ENCODE results near the gene NLRP6. TPM values are rescaled to one million over a fixed set of nuclear protein-coding genes. Genes with fewer than 3 reads are reported as not detected.

Gene NLRP6
- total RNA-seq, 2 experiments from 2014 or later: 14.4 to 14.7 TPM

DNA sequence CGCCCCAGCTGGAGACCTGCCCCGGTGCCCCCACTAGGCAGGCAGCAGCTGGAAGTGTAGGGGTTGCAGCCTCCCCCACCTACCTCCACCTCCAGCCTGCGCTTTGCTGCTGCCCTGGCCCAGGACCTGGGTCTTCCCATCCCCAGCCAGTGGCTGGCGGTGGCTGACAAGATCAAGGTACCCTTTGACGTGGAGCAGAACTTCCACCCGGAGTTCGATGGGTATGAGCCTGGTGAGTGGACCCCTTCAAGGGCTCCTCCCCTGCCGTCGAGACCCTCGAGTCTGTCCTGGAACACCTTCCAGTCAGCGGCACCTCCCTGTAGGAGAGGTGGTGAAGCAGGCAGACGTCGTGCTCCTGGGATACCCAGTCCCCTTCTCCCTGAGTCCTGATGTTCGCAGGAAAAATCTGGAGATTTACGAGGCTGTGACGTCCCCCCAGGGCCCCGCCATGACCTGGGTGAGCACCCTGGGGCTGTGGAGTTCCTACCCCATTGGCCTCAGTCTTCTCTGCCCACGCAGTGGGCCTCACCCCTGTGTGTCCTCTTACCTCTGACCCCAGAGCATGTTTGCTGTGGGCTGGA lies 15.2 kb downstream of the NLRP6 start:
- Histone ChIP-seq H3K36me3 (ENCODE audit: insufficient read depth, low read length) (peaks cover 13% of the 10 kb centered on the region), H3K9me3 (ENCODE audit: control insufficient read depth in 1 of 2, insufficient read depth in 1 of 2, low read length in 2 of 2) (no peaks in the 10 kb centered on the region), H3K4me1 (ENCODE audit: insufficient read depth, low read length) (peaks cover 33% of the 10 kb centered on the region), H3K27ac (ENCODE audit: low read depth in 1 of 2, low read length in 2 of 2) (no peak overlapping the region), H3K27me3 (ENCODE audit: control insufficient read depth in 1 of 2, insufficient read depth in 2 of 2, low read length in 2 of 2) (no peaks in the 10 kb centered on the region), H3K4me3 (ENCODE audit: low read length) (no peak overlapping the region)
- H3K9me3 Mint-ChIP-seq: no peaks in the 10 kb centered on the region
- no peaks in the 10 kb centered on the region for H3K27me3 Mint-ChIP-seq
- H3K4me1 Mint-ChIP-seq (ENCODE audit: low read depth): peaks cover 29% of the 10 kb centered on the region
- H3K4me3 Mint-ChIP-seq: no peak overlapping the region
- ATAC-seq (ENCODE audit: poor library complexity) (no peak), DNase-seq (no peak)
- intact Hi-C loops (cut with DNase I, micrococcal nuclease): no loop called here
- TF ChIP-seq, protein P1, sequence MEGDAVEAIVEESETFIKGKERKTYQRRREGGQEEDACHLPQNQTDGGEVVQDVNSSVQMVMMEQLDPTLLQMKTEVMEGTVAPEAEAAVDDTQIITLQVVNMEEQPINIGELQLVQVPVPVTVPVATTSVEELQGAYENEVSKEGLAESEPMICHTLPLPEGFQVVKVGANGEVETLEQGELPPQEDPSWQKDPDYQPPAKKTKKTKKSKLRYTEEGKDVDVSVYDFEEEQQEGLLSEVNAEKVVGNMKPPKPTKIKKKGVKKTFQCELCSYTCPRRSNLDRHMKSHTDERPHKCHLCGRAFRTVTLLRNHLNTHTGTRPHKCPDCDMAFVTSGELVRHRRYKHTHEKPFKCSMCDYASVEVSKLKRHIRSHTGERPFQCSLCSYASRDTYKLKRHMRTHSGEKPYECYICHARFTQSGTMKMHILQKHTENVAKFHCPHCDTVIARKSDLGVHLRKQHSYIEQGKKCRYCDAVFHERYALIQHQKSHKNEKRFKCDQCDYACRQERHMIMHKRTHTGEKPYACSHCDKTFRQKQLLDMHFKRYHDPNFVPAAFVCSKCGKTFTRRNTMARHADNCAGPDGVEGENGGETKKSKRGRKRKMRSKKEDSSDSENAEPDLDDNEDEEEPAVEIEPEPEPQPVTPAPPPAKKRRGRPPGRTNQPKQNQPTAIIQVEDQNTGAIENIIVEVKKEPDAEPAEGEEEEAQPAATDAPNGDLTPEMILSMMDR (IDR thresholded peaks at IDR 0.05): no peak
- peaks cover 23% of the 10 kb centered on the region for H3K36me3 Mint-ChIP-seq (ENCODE audit: low read depth)
- no peak overlapping the region for H3K27ac Mint-ChIP-seq
- ChIA-PET CTCF (interaction anchor here (1.8 to 3.2 kb wide), 2 partner anchors 42 to 43 kb away, joined by 7 to 17 read pairs; no protein-coding TSS in a partner anchor), POLR2A (interaction anchor here (1.2 kb wide), 1 partner anchor 26 kb away, joined by 5 read pairs; no protein-coding TSS in a partner anchor)

DNA sequence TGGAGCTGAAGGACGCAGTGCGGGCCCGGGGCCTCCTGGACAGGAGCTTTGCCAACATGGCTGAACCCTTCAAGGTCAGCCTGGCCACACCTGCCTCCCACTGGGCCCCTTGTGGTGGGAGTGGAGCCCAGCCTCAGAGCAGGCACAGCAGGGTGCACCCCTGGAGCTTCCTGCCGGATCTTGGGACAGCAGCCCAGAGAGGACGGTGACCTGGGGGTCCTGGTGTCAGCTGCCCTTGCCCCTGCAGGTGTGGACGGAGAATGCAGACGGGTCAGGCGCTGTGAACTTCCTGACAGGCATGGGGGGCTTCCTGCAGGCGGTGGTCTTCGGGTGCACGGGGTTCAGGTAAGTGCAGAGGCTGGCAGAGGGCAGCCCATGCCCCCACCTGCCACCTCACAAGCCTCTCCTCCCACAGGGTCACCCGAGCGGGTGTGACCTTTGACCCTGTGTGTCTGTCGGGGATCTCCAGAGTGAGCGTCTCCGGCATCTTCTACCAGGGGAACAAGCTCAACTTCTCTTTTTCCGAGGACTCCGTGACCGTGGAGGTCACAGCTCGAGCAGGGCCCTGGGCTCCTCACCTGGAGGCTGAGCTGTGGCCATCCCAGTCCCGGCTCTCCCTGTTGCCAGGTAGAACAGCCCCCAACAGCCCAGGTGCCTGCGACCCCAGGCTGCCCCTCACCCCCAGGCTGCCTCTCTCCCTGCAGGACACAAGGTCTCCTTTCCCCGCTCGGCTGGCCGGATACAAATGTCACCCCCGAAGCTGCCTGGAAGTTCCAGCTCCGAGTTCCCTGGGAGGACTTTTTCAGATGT lies 15.8 kb downstream of the NLRP6 start:
- Histone ChIP-seq H3K4me3 (ENCODE audit: low read length) (no peak overlapping the region), H3K27me3 (ENCODE audit: control insufficient read depth in 1 of 2, insufficient read depth in 2 of 2, low read length in 2 of 2) (no peaks in the 10 kb centered on the region), H3K4me1 (ENCODE audit: insufficient read depth, low read length) (peaks cover 38% of the 10 kb centered on the region), H3K27ac (ENCODE audit: low read depth in 1 of 2, low read length in 2 of 2) (no peak overlapping the region), H3K9me3 (ENCODE audit: control insufficient read depth in 1 of 2, insufficient read depth in 1 of 2, low read length in 2 of 2) (no peaks in the 10 kb centered on the region), H3K36me3 (ENCODE audit: insufficient read depth, low read length) (peaks cover 13% of the 10 kb centered on the region)
- POLR2A ChIA-PET: interaction anchor here (1.2 to 1.4 kb wide), 2 partner anchors 25 to 26 kb away, joined by 4 to 5 read pairs; no protein-coding TSS in a partner anchor
- no peak overlapping the region for H3K27ac Mint-ChIP-seq
- H3K9me3 Mint-ChIP-seq: no peaks in the 10 kb centered on the region
- intact Hi-C loops (cut with DNase I, micrococcal nuclease): no loop called here
- DNase-seq: no peak
- peaks cover 29% of the 10 kb centered on the region for H3K4me1 Mint-ChIP-seq (ENCODE audit: low read depth)
- H3K4me3 Mint-ChIP-seq: no peak overlapping the region
- H3K27me3 Mint-ChIP-seq: no peaks in the 10 kb centered on the region
- CTCF ChIA-PET: interaction anchor here (1.8 kb wide), 1 partner anchor 44 kb away, joined by 7 read pairs; no protein-coding TSS in a partner anchor
- no peak for ATAC-seq (ENCODE audit: poor library complexity)
- H3K36me3 Mint-ChIP-seq (ENCODE audit: low read depth): peaks cover 22% of the 10 kb centered on the region
- TF ChIP-seq, protein P1 (IDR thresholded peaks at IDR 0.05): no peak

DNA sequence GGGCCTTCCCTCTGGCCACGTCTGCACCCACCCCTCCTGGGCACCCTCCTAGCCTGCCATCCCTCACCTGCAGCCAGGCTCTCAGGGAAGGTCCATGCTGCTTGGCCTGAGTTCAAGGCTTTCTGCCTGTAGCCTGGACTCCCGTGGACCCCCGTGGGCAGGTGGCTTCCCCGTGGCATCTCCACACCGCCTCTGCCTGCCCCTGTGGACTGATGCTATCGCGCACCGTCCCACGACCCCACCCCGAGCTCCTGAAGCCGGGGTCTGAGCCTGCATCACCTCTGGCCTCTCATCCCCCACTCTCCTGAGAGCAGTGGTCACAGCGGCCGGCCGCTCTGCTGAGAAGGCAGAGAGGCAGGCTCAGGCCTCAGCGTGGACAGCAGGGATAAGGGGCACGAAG lies 16.6 kb downstream of the NLRP6 start:
- CTCF ChIA-PET: interaction anchor here (1.8 kb wide), 1 partner anchor 44 kb away, joined by 7 read pairs; no protein-coding TSS in a partner anchor
- no peak overlapping the region for H3K27ac ChIP-seq (ENCODE audit: low read depth in 1 of 2, low read length in 2 of 2)
- POLR2A ChIA-PET: interaction anchor here (1.2 to 1.4 kb wide), 2 partner anchors 26 to 27 kb away, joined by 4 to 5 read pairs; no protein-coding TSS in a partner anchor
- no peak overlapping the region for H3K4me3 ChIP-seq (ENCODE audit: low read length)
- ATAC-seq (ENCODE audit: poor library complexity) (no peak), DNase-seq (no peak)
- H3K9me3 ChIP-seq (ENCODE audit: control insufficient read depth in 1 of 2, insufficient read depth in 1 of 2, low read length in 2 of 2): no peaks in the 10 kb centered on the region
- H3K36me3 Mint-ChIP-seq (ENCODE audit: low read depth): peaks cover 18% of the 10 kb centered on the region
- H3K9me3 Mint-ChIP-seq: no peaks in the 10 kb centered on the region
- intact Hi-C loops (cut with DNase I, micrococcal nuclease): no loop called here
- H3K36me3 ChIP-seq (ENCODE audit: insufficient read depth, low read length): peaks cover 13% of the 10 kb centered on the region
- H3K27me3 Mint-ChIP-seq: no peaks in the 10 kb centered on the region
- H3K27ac Mint-ChIP-seq: no peak overlapping the region
- H3K4me1 ChIP-seq (ENCODE audit: insufficient read depth, low read length): peaks cover 40% of the 10 kb centered on the region
- peaks cover 28% of the 10 kb centered on the region for H3K4me1 Mint-ChIP-seq (ENCODE audit: low read depth)
- TF ChIP-seq, protein P1 (IDR thresholded peaks at IDR 0.05): no peak
- H3K4me3 Mint-ChIP-seq: no peak overlapping the region
- H3K27me3 ChIP-seq (ENCODE audit: control insufficient read depth in 1 of 2, insufficient read depth in 2 of 2, low read length in 2 of 2): no peaks in the 10 kb centered on the region

All from CD4-positive, alpha-beta T cell (primary cell).